Peyer's patch (tissue), 4 donors: ENCODE results near the gene CWC27.

Experiments
- CTCF ChIP-seq, 6 experiments: fragments of 450-650 bp in 4 of 6; fragments of 200-600 bp in 2 of 6; sonication (generic) in 1 of 6; IDR thresholded peaks; one replicate each; pipeline ENCODE4 v1.5.1; 2017 to 2019; ENCODE audit warnings: antibody characterized with exemption in 6 of 6, mild to moderate bottlenecking in 3 of 6, moderate library complexity in 1 of 6
- POLR2A ChIP-seq, 2 donors: fragments of 450-650 bp; IDR thresholded peaks; one replicate each; pipeline ENCODE4 v1.5.1; 2017; ENCODE audit warnings: antibody characterized with exemption in 2 of 2, mild to moderate bottlenecking in 2 of 2, moderate library complexity in 2 of 2

GRCh38 chr5:65021527-65022226, 252.9 kb downstream of the CWC27 start:
- no peak for TF ChIP-seq CTCF (IDR thresholded peaks at IDR 0.05)
- TF ChIP-seq POLR2A (IDR thresholded peaks at IDR 0.05): no peak
